T-helper 2 cell (primary cell): Measurements from ENCODE around the gene PDGFA.

Source experiments
- DNase-seq, 5 experiments: peaks; one replicate each; pipeline versions ENCODE4 v3.0.0 to v3.0.0-alpha.2; 2012 to 2022

PDGFA gene

GRCh38 chr7:458511-459245, 61.0 kb downstream of the PDGFA start:
- no peak for DNase-seq

GRCh38 chr7:457814-458510, 61.7 kb downstream of the PDGFA start:
- DNase-seq, result no peak

- DNase-seq, result no peak
Observed at GRCh38 chr7:455110-455928, 64.3 kb downstream of the PDGFA start.

- no peak for DNase-seq
Observed at GRCh38 chr7:454356-455109, 65.1 kb downstream of the PDGFA start.

- DNase-seq, result no peak
Observed at GRCh38 chr7:453597-454306, 65.9 kb downstream of the PDGFA start.

DNA sequence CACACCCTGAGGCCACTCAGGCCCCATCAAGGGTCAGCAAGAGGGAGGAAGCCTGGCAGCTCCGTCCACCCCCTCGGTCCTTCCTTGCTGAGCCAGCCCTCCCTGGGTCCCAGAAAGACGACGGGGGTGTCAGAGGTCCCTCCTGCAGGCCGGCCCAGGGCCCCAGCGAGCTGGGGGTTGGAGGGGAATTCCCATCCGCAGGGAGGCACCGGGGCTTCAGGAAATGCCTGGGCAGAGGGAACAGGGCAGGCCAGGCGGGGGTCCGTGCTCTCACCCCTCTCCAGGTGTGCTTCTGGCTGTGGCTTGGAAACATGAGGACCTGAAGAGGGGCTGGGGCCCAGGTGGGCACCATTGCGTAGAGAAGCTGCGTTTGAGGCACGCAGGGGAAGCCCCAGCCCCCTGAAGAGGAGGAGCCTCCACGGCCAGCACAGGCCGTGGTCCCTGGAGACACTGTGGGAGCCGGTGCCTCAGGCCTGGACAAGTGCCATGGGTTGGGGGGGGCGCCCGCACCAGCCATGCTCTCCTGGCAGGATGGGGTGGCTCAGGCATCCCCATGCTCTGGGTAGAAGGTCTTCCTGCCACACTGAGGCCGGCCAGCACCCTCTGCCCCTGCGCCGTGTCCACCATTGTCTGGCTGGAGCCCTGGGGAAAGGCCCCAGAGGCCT, 66.7 kb downstream of the PDGFA start:
- no peak for DNase-seq

DNA sequence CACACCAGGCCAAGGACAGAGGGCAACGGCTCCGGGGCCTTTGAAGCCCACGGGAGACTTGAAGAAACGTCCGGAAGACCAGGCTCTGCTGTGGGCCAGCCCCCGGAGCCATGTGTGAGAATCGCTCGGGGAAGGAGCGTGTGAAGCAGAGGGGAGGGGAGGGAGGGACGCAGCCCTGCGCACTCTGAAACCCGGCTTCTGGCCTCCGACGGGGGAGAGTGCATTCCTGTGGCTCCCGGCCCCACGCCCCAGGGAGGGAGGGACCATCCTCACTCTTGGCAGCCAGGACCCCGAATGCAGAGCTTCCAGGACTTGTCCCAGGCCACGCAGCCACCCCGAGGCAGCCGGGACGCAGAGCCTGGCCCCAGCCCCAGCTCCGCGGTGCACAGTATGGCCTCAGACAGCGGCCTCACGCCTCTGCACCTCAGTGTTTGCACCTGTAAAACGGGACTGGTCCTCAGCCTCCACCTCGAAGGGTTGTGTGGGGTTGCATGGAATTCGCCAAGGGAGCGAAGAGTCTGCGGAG, 67.4 kb downstream of the PDGFA start:
- no peak for DNase-seq

DNA sequence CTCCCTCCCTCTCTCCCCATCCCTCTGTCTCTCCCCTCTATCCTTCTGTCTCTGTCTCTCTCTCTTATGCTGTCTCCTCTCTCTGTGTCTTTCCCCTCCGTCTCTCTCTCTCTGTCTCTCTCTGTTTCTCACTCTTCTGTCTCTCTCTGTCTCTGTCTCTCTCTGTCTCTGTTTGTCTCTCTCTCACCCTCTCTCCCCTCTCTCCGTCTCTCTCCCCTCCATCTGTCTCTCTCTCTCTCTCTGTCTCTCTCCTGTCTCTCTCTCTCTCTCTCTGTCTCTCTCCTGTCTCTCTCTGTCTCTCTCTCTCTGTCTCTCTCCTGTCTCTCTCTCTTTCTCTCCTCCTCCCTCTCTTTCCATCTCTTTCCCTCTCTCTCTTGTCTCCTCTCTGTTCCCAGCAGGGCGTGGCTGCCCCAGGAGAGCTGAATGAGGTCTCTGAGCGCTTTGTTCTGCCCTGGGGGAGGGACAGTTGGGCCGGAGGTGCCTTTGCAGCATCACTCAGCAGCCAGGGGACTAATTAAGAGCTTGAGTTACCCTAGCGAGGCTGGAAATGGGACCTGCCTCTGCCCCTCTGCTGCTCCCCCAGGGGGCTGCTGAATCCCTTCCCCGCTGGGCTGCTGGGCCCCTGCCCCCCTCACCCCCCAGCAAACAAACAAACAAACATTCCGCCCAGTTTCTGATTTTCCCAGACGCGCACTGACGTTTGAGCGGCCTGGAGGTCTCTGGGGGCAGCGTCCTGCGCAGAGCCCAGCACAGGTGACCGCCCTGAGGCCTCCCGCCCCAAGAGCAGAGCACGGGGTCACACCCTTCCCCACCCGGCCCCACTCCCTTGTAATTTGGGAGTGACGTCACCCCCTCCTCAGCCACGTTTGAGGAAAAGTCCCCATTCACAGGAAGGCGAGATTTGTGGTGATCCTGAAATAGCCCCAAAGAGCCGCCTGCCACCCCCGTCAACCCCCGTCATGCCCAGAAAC, 68.1 kb downstream of the PDGFA start:
- no peak for DNase-seq

DNA sequence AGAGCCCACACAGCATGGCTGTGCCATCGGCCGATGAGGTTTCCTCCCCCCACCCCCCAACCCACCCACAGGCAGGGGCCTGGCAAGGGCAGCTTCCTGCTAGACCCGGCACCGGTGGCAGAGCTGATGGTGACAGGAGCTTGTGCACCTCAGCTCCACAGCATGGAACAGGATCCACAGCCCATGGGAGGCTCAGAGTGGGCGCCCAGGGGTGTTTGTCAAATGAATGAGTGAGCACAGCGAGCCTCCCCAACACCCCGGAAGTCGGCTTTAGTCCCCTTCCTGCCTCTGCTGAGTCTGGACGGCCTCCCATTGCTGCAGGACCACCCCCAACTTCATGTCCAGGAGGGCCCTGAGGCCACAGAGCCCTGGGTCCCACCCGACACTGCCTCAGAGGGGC, 68.9 kb downstream of the PDGFA start:
- no peak for DNase-seq

DNA sequence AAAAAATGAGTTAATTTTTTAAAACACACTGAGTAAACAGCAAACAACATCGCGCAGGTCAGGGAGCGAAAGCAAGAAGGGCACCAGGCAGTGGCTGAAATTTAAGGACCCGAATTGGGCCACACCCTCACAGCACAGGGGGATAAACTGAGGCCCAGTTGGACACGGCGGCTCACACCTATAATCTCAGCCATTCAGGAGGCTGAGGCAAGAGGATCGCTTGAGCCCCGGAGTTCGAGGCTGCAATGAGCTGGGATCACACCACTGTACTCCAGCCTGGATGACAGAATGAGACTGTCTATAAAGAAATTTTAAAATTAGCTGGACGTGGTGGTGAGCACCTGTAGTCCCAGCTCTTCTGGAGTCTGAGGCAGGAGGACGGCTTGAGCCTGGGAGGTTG, 69.6 kb downstream of the PDGFA start:
- DNase-seq, result no peak

DNA sequence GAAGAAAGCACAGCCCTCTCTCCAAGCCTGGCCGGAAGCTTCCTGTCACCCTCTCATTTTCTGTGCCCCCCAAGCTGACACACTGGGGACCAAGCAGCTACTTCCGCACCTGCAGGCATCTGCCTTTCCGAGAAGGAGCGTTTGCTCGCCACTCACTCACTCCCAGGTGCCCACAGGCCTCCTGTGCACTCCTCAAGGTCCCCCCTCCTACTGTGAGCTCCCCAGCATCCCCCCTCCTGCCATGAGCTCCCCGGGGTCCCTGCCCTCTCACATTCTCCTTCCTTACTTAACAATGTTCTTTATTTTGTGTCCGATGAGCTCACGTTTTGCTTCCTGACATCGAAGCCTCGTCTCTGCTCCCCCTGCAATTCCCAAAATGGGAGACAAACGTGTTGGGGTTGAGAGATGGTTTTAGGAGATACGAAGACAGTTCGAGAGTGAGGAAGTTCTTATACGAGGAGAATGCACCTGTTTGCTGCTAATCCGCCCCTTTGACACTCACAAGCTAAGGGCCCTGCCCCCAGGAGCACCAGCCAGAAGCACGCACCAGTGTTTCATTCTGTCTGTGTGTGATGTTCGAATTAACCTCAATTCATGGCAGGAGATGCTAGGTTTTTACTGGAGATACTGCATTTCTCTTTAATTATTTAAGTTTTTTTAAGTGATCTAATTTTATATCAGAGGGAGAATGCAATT, 70.2 kb downstream of the PDGFA start:
- no peak for DNase-seq

DNA sequence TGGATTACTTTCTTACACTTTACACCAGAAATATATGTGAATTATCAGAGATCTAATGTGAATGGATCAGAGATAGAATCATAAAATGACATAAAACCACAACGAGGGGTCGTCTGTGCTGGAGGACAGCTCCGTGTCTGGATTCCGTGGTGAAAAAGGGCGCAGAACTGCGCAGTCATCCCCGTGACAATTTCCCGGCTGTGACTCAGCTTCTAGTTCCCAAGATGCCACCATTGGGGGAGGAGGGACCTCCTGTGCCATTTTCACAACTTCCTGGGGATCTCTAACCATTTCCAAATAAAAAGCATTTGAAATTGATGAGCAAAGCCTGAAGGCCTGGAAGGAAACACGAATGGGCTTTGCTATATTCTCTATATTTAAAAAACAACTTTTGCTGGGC, 72.1 kb downstream of the PDGFA start:
- DNase-seq, result no peak
